NCI-H2196 (cell line): ENCODE measurements around the gene NCLN.

Experiments
- DNase-seq: peaks from one replicate; lab custom pipeline; 2025; ENCODE audit not compliant: unreplicated experiment; lab: John Stamatoyannopoulos, UW

The NCLN gene, protein sequence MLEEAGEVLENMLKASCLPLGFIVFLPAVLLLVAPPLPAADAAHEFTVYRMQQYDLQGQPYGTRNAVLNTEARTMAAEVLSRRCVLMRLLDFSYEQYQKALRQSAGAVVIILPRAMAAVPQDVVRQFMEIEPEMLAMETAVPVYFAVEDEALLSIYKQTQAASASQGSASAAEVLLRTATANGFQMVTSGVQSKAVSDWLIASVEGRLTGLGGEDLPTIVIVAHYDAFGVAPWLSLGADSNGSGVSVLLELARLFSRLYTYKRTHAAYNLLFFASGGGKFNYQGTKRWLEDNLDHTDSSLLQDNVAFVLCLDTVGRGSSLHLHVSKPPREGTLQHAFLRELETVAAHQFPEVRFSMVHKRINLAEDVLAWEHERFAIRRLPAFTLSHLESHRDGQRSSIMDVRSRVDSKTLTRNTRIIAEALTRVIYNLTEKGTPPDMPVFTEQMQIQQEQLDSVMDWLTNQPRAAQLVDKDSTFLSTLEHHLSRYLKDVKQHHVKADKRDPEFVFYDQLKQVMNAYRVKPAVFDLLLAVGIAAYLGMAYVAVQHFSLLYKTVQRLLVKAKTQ

DNA sequence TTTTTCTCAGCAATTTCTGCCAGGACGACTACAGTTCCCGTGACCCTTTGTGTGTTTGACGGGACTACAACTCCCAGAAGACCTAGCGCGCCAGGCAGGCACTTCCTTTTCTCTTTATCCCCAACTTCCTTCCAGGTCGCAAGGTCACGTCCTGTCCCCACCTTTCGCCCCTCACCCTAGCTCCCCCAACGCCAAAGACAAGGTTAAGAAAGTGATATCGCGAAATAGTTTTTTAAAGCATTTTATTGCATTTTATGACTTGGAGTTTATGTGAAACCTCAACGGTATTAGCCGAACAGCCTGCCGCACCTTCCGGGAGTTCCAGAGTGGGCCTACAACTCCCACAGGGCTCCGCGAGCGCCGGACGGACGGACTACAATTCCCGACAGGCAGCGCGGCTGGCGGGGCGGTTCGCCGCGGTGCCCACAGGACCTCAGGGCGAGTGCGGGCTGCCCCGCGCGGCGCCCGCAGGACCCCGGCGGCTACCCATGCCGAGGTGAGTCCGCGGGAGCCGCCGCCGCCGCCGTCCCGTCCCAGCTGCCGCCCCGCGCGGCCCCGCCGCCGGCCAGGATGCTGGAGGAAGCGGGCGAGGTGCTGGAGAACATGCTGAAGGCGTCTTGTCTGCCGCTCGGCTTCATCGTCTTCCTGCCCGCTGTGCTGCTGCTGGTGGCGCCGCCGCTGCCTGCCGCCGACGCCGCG, at the start of gene NCLN:
NCLN (plus strand) TSS at position 470 of the 699 bp plus-strand sequence; CDS start at position 571, 101 bp downstream.
- peak; percentile 92 for DNase-seq

- no peak for DNase-seq
Observed at GRCh38 chr19:3135961-3136683, 49.6 kb upstream of the NCLN start, which contains the start of gene GNA15. Gene GNA15 (plus strand): TSS chr19:3136033. CDS start chr19:3136451, 418 bp downstream.

- no peak for DNase-seq
Observed at GRCh38 chr19:3136684-3137055, 49.1 kb upstream of the NCLN start.

DNA sequence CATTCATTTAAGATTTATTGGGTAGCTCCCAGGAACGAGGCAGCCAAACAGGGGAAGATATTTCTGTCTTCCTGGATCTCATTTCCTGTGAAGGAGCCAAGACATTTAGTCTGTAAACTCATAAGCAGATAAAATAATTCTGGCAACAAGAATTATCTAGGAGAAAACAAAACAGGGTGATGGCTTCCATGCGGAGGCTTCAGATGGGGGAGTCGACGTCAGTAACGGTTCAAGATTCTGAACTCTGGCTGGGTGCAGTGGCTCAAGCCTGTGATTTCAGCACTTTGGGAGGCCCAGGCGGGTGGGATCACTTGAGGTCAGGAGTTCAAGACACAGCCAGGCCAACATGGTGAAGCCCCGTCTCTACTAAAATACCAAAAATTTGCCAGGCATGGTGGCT, 48.6 kb upstream of the NCLN start:
- no peak for DNase-seq

DNA sequence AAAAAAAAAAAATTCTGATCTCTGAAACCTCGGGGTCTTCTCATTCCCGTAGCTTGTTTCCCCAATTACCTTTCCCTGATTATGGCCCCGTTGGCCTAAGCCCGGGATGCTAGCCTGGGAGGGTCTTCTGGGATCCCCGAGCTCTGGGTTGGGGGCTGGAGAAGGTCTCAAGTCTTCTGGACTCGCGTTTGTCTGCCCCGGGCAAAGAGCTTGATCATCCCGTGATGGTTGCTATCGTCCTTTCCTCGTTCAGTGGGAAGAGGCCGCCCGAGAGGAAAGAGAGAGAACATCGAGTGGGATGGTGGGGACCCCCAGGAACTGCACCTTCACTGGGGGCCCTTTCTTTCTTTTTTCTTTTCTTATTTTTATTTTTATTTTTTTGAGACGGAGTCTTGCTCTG, 47.5 kb upstream of the NCLN start:
- no peak for DNase-seq

DNA sequence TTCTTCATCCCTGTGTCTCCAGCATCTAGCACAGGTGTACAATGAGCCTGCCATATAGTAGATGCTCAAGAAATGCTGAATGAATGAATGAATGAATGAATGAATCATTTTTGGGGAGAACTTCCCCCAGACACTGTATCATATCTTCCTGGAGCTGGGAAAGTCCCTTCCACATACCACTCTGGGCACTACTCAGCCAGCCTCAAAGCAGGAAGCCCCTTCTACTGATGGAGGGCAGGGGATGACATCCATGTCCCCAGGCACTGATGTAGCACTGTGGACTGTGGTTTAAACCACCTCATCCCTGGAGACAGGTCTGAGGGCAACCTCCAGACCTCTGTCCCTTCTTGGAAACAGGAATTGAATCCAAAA, 45.1 kb upstream of the NCLN start:
- no peak for DNase-seq

- no peak for DNase-seq
Observed at GRCh38 chr19:3142292-3142670, 43.4 kb upstream of the NCLN start.

- DNase-seq = no peak
Observed at GRCh38 chr19:3142781-3143337, 42.9 kb upstream of the NCLN start.

DNA sequence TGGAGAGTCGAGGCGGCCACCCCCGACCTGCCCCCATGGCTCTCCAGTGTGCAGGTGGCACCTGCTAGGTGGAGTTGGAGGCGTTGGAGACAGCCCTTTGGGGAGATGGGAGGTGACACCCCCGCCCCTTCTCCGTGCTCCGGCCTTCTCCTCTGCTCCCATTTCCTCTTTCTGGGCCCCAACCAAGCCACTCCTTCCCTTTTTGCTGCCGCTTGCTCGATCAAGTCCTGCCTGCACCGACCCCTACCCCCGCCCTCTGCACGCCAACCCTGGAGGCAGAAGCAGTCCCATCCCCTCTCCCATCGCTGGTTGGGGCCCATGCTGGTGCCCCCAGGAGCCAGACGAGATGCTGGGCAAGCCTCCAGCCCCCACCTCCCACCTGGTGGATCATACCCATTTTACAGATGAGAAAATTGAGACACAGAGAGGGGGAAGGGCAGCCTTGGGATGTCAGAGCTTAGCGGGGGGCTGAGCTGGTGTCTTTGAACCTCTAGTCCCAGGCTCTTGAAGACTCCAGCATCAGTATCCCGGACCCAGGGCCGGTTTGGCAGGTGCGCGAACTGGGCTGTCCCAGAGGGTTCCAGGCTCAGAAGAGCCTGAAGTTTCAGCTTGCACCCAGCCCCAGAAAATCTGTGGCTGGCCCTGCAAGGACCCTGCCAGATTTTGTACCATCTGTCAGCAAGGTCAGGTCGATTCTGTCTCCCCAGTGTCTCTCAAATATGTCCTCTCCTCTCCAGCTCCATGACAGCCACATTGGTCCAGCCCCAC, 39.6 kb upstream of the NCLN start:
- DNase-seq = no peak

DNA sequence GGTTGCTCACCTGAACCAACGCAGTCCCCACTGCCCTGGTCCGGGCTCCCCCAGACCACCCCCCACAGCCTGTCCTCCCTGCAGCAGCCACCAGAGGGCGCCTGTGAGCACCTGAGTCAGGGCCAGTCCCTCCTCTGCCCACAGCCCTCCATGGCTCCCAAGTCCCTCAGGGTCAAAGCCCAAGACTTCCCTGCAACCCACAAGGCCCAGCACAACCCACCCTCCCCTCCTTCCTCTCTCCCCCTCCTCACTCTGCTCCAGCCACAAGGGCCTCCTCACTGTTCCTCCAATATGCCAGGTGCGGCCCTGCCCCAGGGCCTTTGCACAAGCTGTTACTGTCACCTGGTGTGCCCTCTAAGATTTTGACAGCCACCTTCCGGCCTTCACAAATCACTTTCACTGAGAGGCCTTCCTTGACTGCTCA, 39.0 kb upstream of the NCLN start:
- DNase-seq = no peak

GRCh38 chr19:3148503-3148902, 37.2 kb upstream of the NCLN start:
- no peak for DNase-seq

DNA sequence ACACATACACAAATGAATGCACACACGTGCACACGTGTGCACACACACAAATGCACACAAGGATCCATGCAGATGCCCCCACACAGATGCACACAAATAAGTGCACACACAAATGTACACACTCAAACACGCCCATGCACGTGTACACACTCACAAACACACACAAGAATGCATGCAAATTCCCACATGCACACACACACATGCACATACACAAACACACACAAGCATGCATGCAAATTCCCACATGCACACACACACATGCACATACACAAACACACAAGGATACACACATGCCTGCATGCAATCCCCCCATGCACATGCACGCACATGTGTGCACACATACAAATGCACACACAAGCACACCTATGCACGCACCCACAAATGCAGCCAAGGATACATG, 36.6 kb upstream of the NCLN start:
- DNase-seq = no peak

DNA sequence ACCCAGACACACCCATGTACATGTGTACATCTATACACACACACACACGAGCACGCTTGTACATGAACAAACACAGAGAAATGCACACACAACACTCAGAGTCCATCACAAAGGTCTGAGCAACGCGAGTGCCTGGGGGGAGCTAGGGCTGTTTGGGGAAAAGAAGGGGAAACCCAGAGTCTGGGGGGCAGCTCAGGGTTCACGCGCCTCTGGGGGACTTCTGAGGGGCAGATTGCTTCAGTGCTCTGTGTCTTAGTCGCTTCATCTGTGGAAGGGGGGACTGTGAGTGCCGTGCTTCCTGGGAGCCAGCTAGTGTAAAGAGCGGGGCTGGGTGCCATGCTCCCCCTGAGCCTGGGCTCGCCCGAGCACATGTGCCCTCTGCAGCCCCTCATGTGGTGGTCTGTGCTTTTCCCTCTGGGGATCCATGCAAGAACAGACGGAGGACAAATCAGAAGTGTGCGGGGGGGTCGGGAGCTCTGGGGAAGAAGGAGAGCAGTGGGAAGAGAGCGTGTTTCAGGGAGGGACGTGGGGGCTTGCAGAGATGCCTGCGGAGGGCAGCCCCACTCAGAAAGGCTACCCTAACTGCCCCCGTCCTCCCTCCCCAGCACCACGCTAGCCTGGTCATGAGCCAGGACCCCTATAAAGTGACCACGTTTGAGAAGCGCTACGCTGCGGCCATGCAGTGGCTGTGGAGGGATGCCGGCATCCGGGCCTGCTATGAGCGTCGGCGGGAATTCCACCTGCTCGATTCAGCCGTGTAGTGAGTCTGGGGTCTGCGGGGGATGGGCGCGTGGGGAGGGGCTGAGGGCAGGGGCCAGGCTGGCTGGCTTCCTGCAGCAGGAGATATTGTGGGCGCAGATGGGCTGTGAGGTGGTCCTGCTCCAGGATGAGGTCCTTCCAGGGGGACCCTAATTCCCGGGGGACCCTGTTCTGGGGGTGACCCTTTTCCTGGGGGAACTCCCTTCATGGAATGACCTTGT, 35.9 kb upstream of the NCLN start:
- no peak for DNase-seq

- DNase-seq = no peak
Observed at GRCh38 chr19:3150739-3151329, 34.9 kb upstream of the NCLN start.

- DNase-seq = no peak
Observed at GRCh38 chr19:3151563-3152418, 33.9 kb upstream of the NCLN start.

GRCh38 chr19:3152419-3152780, 33.3 kb upstream of the NCLN start:
- DNase-seq = no peak

GRCh38 chr19:3153286-3154230, 32.2 kb upstream of the NCLN start:
- DNase-seq = no peak
